Tibial nerve (tissue), 3 donors: Measurements from ENCODE around the gene CNST.

ENCODE experiments used
- CTCF ChIP-seq, 5 experiments: fragments of 200-600 bp in 3 of 5; fragments of 450-650 bp in 2 of 5; sonication (generic) in 3 of 5; IDR thresholded peaks; one replicate each; pipeline ENCODE4 v1.5.1; 2016 to 2019; ENCODE audit warnings: antibody characterized with exemption in 5 of 5, mild to moderate bottlenecking in 3 of 5, moderate library complexity in 2 of 5
- POLR2A ChIP-seq, 2 donors: fragments of 450-650 bp; IDR thresholded peaks; one replicate each; pipeline ENCODE4 v1.6.1; 2017; ENCODE audit warnings: antibody characterized with exemption in 2 of 2, mild to moderate bottlenecking in 2 of 2, moderate library complexity in 2 of 2

- TF ChIP-seq CTCF (IDR thresholded peaks at IDR 0.05): no peak
- TF ChIP-seq POLR2A (IDR thresholded peaks at IDR 0.05): no peak
These were observed 65.2 kb downstream of the CNST start for GRCh38 chr1:246631426-246631825.
